GM23338 (cell line): ENCODE measurements around the gene TSC22D3.

Experiments
- CREB1 ChIP-seq: fragments of 250-450 bp; sonication (Bioruptor Pico); IDR thresholded peaks from 2 replicates; pipeline ENCODE4 v1.5.0; 2020; ENCODE audit warnings: low read depth, mild to moderate bottlenecking, moderate library complexity
- CTCF ChIP-seq, 2 experiments: fragments of 200-600 bp in 1 of 2; sonication (generic) in 1 of 2; conservative IDR thresholded peaks; 2 replicates each; pipeline versions ENCODE4 v1.5.1 to v1.6.1; 2016 to 2017; ENCODE audit warnings: antibody characterized with exemption in 2 of 2, low read depth in 2 of 2, mild to moderate bottlenecking in 2 of 2, moderate library complexity in 1 of 2
- ETS1 ChIP-seq: IDR thresholded peaks from 2 replicates; pipeline ENCODE4 v1.6.1; 2016; ENCODE audit warnings: antibody characterized with exemption
- EZH2 ChIP-seq: fragments of 200-600 bp; sonication (generic); IDR thresholded peaks from one replicate; pipeline ENCODE4 v1.8.0; 2017; ENCODE audit warnings: antibody characterized with exemption, mild to moderate bottlenecking, low read depth; ENCODE audit not compliant: unreplicated experiment
- EZH2phosphoT487 ChIP-seq: fragments of 200-600 bp; sonication (generic); IDR thresholded peaks from one replicate; pipeline ENCODE4 v1.8.1; 2018; ENCODE audit warnings: antibody characterized with exemption; ENCODE audit not compliant: unreplicated experiment
- JUNB ChIP-seq: IDR thresholded peaks from one replicate; pipeline ENCODE4 v1.6.1; 2016; ENCODE audit warnings: antibody characterized with exemption; ENCODE audit not compliant: unreplicated experiment
- POLR2AphosphoS5 ChIP-seq: IDR thresholded peaks from 2 replicates; pipeline ENCODE4 v1.6.1; 2016; ENCODE audit warnings: antibody characterized with exemption, low read depth
- REST ChIP-seq: IDR thresholded peaks from one replicate; pipeline ENCODE4 v1.6.1; 2018; ENCODE audit warnings: antibody characterized with exemption; ENCODE audit not compliant: unreplicated experiment
- STAT1 ChIP-seq: IDR thresholded peaks from one replicate; pipeline ENCODE4 v1.6.1; 2016; ENCODE audit warnings: antibody characterized with exemption; ENCODE audit not compliant: unreplicated experiment
- ZNF114 ChIP-seq: fragments of 250-450 bp; sonication (Bioruptor Pico); IDR thresholded peaks from 2 replicates; pipeline ENCODE4 v1.5.0; 2020; ENCODE audit warnings: mild to moderate bottlenecking, moderate library complexity

- TF ChIP-seq CREB1 (CRISPR knock-in tag) (no peak), CTCF (conservative IDR thresholded peaks at IDR 0.05; ENCODE audit: low read depth in 2 of 2) (no peak), REST (no peak), POLR2AphosphoS5 (no peak), EZH2 (no peak), EZH2phosphoT487 (no peak), ETS1 (no peak), STAT1 (no peak), JUNB (no peak), ZNF114 (no peak)
Measured at GRCh38 chrX:107773906-107774435, 1.6 kb downstream of the TSC22D3 start.
